ENCODE data around the gene ADD1.
A peak's percentile ranks its signal among the peaks of the same experiment; 100 is the strongest.

The ADD1 gene

DNA sequence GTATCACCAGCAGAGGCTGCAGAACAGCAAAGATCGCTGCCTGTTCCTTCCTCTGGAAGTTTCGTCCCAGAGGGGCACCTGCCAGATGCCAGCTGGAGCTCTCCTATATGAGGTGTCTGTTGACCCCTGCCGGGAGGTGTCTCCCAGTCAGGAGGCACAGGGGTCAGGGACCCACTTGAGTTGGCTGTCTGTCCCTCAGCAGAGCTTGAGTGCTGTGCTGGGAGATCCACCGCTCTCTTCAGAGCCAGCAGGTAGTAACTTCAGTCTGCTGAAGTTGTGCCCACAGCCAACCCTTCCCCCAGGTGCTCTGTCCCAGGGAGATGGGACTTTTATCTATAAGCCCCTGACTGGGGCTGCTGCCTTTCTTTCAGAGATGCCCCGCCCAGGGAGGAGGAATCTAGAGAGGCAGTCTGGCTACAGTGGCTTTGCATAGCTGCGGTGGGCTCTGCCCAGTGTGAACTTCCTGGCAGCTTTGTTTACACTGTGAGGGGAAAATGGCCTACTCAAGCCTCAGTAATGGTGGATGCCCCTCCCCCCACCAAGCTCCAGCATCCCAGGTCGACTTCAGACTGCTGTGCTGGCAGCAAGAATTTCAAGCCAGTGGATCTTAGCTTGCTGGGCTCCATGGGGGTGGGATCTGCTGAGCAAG is 78.9 kb downstream of the ADD1 start:
- peak; percentile 74 for DNase-seq (ENCODE audit: low read depth)

GRCh38 chr4:2923141-2923551 is 79.5 kb downstream of the ADD1 start:
- peak; percentile 70 for DNase-seq (ENCODE audit: low read depth)

GRCh38 chr4:2923668-2924173 is 80.1 kb downstream of the ADD1 start:
- no peak for DNase-seq (ENCODE audit: low read depth)

DNA sequence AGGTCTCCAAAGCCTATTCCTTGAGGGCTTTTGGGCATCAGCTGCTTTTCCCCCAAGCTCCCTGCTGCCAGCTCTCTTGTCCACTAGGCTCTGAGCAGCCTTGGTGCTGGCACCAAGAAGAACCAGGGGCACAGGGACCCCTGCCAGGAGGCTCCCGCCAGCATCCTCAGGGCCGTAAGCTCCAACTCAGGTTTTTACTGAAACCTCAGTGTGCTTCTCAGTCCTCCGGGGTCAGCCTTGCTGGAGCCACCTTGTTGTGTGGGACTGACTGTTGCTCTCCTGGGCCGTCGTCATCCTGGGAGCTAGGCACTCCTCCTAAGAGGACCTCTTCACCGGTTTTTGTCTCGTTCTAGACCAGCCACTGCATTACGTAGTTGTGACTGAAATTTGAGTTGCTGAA is 80.6 kb downstream of the ADD1 start:
- DNase-seq (ENCODE audit: low read depth): no peak

DNA sequence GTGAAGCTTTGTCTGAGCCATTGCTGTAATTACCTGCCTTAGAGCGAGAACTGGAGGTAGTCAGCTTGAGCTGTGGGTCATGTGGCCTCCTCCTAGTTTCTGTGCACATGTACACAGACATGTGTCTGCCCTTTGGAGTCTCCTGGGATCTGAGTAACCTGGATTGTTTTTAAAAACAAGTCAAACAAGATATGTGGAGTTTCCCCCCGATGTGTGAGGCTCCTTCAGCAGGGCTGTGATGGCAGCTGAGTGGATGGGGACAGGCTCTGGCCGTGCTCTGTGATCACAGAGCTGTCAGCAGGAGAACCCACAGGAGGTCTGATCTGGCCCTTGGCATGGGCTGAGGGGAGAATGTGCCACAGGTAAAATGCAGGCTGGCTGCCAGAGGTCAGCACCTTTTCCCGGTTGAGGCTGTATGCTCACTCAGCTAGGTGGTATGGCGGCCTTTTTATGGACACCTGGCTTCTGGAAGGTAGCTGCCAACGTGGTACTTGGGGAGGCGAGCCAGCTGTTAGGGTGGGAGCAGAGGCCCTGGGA is 81.2 kb downstream of the ADD1 start:
- no peak for DNase-seq (ENCODE audit: low read depth)

- DNase-seq (ENCODE audit: low read depth): no peak
These were observed 81.9 kb downstream of the ADD1 start for GRCh38 chr4:2925496-2925895.

- DNase-seq (ENCODE audit: low read depth): no peak
These were observed 82.6 kb downstream of the ADD1 start for GRCh38 chr4:2925931-2926860.

DNA sequence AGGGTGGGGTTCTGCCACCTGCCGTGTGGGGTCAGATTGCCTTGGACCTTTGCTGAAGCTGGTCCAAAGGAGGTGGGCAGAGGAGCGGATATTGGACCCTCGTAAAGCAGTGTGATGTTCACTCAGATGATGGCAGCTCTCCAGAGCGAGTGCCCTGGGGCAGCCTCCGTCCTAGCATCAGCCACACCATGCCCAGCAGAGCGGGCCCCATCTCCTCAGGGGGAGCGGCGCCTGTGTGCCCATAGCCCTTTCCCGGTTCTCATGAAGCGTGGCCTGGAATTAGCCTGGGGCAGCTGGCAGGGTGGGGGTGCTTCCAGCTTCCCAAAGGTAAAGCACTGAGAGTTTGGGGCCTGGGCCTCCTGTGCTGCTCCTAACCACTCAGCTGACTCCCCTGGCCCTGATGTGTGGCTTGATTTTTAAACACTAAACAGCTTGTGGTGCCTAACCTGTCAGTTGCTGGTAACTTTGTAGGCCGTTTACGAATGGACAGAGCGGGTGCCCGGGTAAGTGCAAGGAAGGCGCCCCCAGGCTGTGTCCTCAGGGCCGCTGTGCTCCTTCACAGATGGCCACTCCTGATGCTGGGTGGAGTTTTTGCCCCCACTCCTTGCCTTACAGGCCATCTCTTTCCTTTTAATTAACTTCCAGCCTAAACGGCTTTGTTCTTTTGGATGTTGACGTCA is 83.5 kb downstream of the ADD1 start:
- no peak for DNase-seq (ENCODE audit: low read depth)

GRCh38 chr4:2927696-2928075 is 84.0 kb downstream of the ADD1 start:
- no peak for DNase-seq (ENCODE audit: low read depth)

GRCh38 chr4:2928242-2929176 is 84.9 kb downstream of the ADD1 start:
- no peak for DNase-seq (ENCODE audit: low read depth)

DNA sequence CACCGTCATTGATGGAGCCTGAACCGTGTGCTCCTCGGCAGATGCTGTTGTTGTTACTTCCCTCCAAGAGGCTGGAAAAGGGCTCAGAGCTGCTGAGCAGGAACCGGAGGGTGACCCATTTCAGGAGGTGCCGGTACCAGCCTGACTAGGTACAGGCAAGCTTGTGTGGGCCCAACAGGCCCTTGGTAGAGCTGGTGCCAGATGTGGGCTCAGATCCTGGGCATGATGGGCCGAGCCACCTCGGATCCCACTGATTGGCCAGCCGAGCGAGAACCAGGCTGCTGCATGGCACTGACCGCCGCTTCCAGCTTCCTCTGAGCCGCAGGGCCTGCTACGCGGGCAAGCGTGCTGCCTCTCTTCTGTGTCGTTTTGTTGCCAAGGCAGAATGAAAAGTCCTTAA is 85.8 kb downstream of the ADD1 start:
- no peak for DNase-seq (ENCODE audit: low read depth)

DNA sequence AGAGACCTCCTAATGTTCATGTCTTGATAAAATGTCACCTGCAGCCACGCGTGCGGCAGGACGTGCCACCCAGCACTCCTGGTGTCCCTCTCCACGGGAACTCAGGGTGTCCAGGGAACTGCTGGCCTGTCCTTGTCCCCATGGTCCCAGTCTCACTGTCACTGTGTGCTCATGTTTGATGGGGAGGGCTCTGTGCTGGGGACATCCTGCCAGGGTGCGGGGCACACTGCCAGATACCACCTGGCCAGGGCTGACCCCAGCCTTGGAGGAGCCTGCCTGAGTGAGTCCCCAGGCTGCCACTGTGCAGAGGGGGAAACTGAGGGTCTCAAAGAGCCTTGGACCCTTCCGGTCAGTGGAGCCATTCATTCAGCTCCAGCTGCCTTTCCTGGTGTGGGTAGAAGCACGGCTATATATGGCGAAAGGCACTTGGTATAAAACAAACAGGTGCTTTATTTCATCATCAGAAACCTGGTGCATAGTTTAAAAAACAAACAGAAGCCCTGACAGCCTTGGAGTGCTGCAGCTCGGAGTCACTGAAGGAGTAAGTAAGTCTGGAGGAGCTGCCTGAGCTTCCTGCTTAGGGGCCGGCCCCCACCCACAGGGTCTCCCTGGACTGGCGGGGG is 86.6 kb downstream of the ADD1 start:
- no peak for DNase-seq (ENCODE audit: low read depth)

DNA sequence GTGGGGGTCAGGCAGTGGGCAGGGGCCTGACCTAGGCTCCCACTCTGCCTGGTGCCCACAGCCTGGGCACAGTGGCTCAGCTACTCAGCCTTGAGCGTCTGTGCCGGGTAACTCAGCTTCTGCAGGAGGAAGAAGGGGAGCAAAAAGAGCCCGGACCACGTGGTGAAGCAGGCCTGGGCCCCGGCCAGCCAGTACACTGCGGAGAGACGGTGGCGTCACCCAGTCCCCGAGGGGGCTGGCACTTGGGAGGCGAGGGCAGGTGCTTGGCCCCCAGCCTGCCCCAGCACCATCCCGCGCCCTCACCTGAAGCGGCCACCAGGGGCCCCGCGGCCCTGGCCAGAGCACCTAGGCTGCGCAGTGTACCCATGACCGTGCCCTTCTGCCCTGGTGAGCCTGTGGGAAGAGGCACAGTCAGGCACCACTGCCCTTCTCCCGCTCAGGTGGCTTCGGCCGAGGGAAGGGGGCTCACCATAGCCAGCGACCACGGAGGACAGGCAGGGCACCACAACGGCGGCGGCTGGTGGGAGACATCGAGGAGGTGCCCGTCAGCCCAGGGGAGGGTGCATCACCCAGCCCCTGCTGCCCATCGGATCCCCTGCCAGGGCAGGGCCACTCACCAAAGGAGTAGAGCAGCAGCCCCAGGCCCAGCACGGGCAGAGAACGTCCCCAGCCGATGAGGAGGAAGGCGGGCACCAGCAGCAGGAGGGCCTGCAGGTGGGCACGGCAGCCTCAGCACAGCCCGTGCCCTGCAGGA is 87.3 kb downstream of the ADD1 start:
- no peak for DNase-seq (ENCODE audit: low read depth)

- DNase-seq (ENCODE audit: low read depth): no peak
These were observed 88.1 kb downstream of the ADD1 start for GRCh38 chr4:2931512-2932301.

DNA sequence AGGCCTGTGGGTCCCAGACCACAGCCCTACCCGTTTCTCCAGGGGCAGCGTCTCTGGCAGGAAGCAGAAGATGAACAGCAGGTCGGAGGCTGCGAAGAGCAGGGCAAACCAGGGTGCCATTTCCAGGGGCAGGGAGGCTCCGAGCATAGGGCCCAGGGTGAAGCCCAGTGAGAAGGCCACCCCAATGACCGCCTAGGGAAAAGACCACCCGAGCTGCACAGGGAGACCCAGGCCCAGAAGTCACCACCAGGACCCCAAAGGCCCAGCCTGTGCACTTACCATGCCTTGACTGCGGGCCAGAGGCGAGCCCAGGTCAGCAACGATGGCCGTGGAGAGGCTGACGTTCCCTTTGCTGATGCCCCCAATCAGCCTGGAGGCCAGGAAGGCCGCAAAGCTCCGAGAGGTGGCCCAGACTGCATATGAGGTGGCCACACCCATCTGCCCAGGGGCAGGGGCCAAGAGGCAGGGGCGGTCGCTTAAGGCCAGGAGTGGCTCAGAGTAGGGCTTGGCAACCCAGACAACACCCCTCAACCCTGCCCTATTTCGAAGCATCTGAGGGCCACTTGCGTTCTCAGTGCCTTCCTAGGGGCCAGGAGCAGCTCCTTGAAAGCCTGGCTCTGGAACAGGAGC is 88.8 kb downstream of the ADD1 start:
- DNase-seq (ENCODE audit: low read depth): no peak

- peak; percentile 16 for DNase-seq (ENCODE audit: low read depth)
These were observed 89.4 kb downstream of the ADD1 start for GRCh38 chr4:2932951-2933565.

DNA sequence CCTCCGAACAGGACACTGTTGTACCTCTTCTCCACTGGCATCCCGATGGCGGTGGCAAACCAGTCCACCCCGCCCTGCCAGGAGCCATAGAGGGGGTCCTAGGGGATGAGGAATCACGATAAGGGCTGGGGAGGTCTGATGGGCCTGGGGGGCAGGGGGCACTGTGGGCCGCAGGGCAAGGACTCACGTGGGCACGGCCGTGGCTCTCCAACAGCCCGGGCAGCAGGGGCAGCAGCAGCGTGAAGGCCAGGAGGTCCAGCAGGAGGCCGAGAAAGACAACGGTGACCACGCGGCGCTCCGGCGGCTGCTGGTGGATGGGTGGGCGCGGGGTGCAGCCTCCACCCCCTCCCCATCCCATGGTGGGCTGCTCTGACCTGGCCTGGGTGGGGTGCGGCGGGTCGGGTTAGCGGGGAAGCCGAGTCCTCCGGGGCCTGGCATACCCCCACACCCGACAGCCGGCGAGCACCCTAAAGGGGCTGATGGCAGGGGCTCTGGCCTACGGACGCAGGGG is 90.0 kb downstream of the ADD1 start:
- peak; percentile 18 for DNase-seq (ENCODE audit: low read depth)

All from EH (cell line).